Measurements from ENCODE around the gene RUBCN. TPM values are rescaled to one million over a fixed set of nuclear protein-coding genes. Genes with fewer than 3 reads are reported as not detected.
A peak's percentile ranks its signal among the peaks of the same experiment; 100 is the strongest.

Gene RUBCN
- total and polyA plus RNA-seq, 9 of the 15 experiments (the other 6 are each of a cell fraction or from before 2014, with no cell fraction given) = 8.4 to 24.0 (median 11.9) TPM

- TF ChIP-seq BRD4 (IDR thresholded peaks at IDR 0.05) (peak; percentile 76; the same call in 1 of the 2 replicates), GABPB1 (CRISPR knock-in tag; IDR thresholded peaks at IDR 0.05) (peak; percentile 47), SRF (CRISPR knock-in tag; IDR thresholded peaks at IDR 0.05) (no peak), MYBL2 (IDR thresholded peaks at IDR 0.05; ENCODE audit: low read depth) (no peak), MYBL2 (CRISPR knock-in tag; IDR thresholded peaks at IDR 0.05; ENCODE audit: borderline replicate concordance) (no peak), XRCC5 (IDR thresholded peaks at IDR 0.05; ENCODE audit: low read depth, low read length) (no peak), NR2C2 (CRISPR knock-in tag; IDR thresholded peaks at IDR 0.05) (0 out of 2 replicates have a peak, but pooled peaks have one; percentile 32), NR2C2 (tag; IDR thresholded peaks at IDR 0.05) (peak; percentile 19; the same call in 1 of the 2 replicates), POLR2G (IDR thresholded peaks at IDR 0.05; ENCODE audit: low read depth, low read length) (peak; percentile 88), EGR1 (conservative IDR thresholded peaks at IDR 0.05) (peak; percentile 94), ZBTB33 (CRISPR knock-in tag; IDR thresholded peaks at IDR 0.05) (peak; percentile 55; the same call in 1 of the 2 replicates), AFF4 (CRISPR knock-in tag; IDR thresholded peaks at IDR 0.05) (no peak; the same call in 1 of the 2 replicates), HNRNPUL1 (IDR thresholded peaks at IDR 0.05; ENCODE audit: low read length) (no peak), ZNF253 (CRISPR knock-in tag; conservative IDR thresholded peaks at IDR 0.05) (no peak), CHD2 (IDR thresholded peaks at IDR 0.05; ENCODE audit: low read depth, low read length) (peak; percentile 63), E2F8 (IDR thresholded peaks at IDR 0.05; ENCODE audit: low read depth, partially characterized antibody) (no peak), ZNF764 (CRISPR knock-in tag; IDR thresholded peaks at IDR 0.05; ENCODE audit: low read depth) (no peak)
Measured at GRCh38 chr3:197749601-197750395, 13.1 kb upstream of the RUBCN start, which contains the start of gene FYTTD1 (continued).
